GM19467 (cell line): ENCODE data around the gene ARHGAP29.

Source experiments
- ATAC-seq: cut with Tn5 transposase; IDR thresholded peaks from one replicate; pipeline ENCODE4 v1.9.1; 2021; ENCODE audit warnings: mild to moderate bottlenecking, moderate library complexity; ENCODE audit not compliant: unreplicated experiment

Gene ARHGAP29

GRCh38 chr1:94237291-94238226 lies at the start of gene ARHGAP29:
ARHGAP29 (minus strand) TSS chr1:94237584; CDS start chr1:94231611, 5,973 bp downstream.
- peak; percentile 84 for ATAC-seq

- no peak for ATAC-seq
These were observed 49.6 kb upstream of the ARHGAP29 start for GRCh38 chr1:94286864-94287437.

- no peak for ATAC-seq
These were observed 47.8 kb upstream of the ARHGAP29 start for GRCh38 chr1:94285031-94285654.

GRCh38 chr1:94284476-94284875 lies 47.1 kb upstream of the ARHGAP29 start:
- no peak for ATAC-seq

- ATAC-seq = no peak
These were observed 46.1 kb upstream of the ARHGAP29 start for GRCh38 chr1:94283462-94283861.

GRCh38 chr1:94282143-94282711 lies 44.8 kb upstream of the ARHGAP29 start:
- ATAC-seq = no peak

GRCh38 chr1:94281361-94282142 lies 44.2 kb upstream of the ARHGAP29 start:
- ATAC-seq = no peak

- ATAC-seq = no peak
These were observed 43.2 kb upstream of the ARHGAP29 start for GRCh38 chr1:94280541-94280940.

- no peak for ATAC-seq
These were observed 42.1 kb upstream of the ARHGAP29 start for GRCh38 chr1:94279462-94279861.

- ATAC-seq = no peak
These were observed 41.7 kb upstream of the ARHGAP29 start for GRCh38 chr1:94279038-94279437.

GRCh38 chr1:94276988-94277434 lies 39.6 kb upstream of the ARHGAP29 start:
- no peak for ATAC-seq

- ATAC-seq = no peak
These were observed 37.7 kb upstream of the ARHGAP29 start for GRCh38 chr1:94275083-94275482.

GRCh38 chr1:94274561-94274960 lies 37.2 kb upstream of the ARHGAP29 start:
- ATAC-seq = no peak

- ATAC-seq = no peak
These were observed 35.7 kb upstream of the ARHGAP29 start for GRCh38 chr1:94273111-94273510.

- ATAC-seq = no peak
These were observed 35.0 kb upstream of the ARHGAP29 start for GRCh38 chr1:94272388-94272787.

- ATAC-seq = no peak
These were observed 34.0 kb upstream of the ARHGAP29 start for GRCh38 chr1:94271373-94271772.

- ATAC-seq = no peak
These were observed 33.4 kb upstream of the ARHGAP29 start for GRCh38 chr1:94270801-94271203.

- ATAC-seq = no peak
These were observed 32.5 kb upstream of the ARHGAP29 start for GRCh38 chr1:94269921-94270320.

- ATAC-seq = no peak
These were observed 28.5 kb upstream of the ARHGAP29 start for GRCh38 chr1:94265906-94266305.

- ATAC-seq = no peak
These were observed 27.6 kb upstream of the ARHGAP29 start for GRCh38 chr1:94265011-94265422.
